Measurements from ENCODE around the gene LMBRD2.

DNA sequence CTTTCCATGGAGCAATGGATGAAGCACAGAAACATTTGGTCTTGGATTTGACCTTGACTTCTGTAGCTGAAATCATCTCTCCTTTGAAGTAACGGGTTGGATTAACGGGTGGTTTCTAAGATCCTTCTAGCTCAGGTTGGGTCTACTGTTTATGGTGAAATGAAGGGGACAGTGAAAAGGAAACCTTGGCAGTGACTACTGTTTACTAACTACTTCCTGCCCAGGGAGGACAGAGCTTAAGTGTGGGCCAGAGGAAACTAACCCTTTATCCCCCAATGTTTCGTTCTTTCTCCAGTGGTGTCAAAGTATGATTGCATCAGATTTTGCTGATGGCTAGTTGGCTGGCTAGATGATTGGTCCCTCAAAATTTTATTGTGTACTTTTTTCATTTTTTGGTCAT lies 22.4 kb upstream of the LMBRD2 start:
- TF ChIP-seq, protein P1, sequence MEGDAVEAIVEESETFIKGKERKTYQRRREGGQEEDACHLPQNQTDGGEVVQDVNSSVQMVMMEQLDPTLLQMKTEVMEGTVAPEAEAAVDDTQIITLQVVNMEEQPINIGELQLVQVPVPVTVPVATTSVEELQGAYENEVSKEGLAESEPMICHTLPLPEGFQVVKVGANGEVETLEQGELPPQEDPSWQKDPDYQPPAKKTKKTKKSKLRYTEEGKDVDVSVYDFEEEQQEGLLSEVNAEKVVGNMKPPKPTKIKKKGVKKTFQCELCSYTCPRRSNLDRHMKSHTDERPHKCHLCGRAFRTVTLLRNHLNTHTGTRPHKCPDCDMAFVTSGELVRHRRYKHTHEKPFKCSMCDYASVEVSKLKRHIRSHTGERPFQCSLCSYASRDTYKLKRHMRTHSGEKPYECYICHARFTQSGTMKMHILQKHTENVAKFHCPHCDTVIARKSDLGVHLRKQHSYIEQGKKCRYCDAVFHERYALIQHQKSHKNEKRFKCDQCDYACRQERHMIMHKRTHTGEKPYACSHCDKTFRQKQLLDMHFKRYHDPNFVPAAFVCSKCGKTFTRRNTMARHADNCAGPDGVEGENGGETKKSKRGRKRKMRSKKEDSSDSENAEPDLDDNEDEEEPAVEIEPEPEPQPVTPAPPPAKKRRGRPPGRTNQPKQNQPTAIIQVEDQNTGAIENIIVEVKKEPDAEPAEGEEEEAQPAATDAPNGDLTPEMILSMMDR (IDR thresholded peaks at IDR 0.05), result no peak
- TF ChIP-seq POLR2A (IDR thresholded peaks at IDR 0.05), result no peak
